ENCODE measurements around the gene CDH4.

DNA sequence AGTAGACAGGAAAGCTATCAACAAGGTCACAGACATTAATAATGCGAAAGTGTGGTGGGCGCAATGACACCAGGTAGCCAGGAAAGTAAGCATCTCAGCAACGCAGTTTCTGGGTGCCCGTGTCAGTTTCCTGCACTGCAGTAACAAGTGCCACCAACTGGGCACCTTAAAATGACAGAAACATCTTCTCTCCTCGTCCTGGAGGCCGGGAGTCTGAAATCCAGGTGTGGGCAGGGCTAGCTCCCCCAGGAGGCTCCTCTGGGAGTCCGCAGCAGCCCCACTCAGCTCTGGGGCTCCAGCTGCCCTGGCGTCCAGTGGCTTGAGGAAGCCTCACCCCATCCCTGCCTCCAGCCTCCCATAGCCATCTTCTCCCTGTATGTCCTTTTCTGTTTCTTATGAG, 426.4 kb downstream of the CDH4 start:
- TF ChIP-seq, protein P1, sequence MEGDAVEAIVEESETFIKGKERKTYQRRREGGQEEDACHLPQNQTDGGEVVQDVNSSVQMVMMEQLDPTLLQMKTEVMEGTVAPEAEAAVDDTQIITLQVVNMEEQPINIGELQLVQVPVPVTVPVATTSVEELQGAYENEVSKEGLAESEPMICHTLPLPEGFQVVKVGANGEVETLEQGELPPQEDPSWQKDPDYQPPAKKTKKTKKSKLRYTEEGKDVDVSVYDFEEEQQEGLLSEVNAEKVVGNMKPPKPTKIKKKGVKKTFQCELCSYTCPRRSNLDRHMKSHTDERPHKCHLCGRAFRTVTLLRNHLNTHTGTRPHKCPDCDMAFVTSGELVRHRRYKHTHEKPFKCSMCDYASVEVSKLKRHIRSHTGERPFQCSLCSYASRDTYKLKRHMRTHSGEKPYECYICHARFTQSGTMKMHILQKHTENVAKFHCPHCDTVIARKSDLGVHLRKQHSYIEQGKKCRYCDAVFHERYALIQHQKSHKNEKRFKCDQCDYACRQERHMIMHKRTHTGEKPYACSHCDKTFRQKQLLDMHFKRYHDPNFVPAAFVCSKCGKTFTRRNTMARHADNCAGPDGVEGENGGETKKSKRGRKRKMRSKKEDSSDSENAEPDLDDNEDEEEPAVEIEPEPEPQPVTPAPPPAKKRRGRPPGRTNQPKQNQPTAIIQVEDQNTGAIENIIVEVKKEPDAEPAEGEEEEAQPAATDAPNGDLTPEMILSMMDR (IDR thresholded peaks at IDR 0.05), result no peak
- TF ChIP-seq POLR2A (IDR thresholded peaks at IDR 0.05) (no peak), POLR2AphosphoS5 (IDR thresholded peaks at IDR 0.05) (no peak)
